Endothelial cell (in vitro differentiated cells): ENCODE data around the gene PTPRN2. TPM values are rescaled to one million over a fixed set of nuclear protein-coding genes. Genes with fewer than 3 reads are reported as not detected.
A peak's percentile ranks its signal among the peaks of the same experiment; 100 is the strongest.
"Not testable (repeated sequence)": the region's sequence is repeated elsewhere in the genome, so short reads cannot be mapped to it uniquely, and the experiment has no call there.

ENCODE experiments used
- DNase-seq: peaks from one replicate; pipeline ENCODE4 v3.0.0; 2021; ENCODE audit warnings: low spot score
- H3K27ac Mint-ChIP-seq: one replicate; pipeline ENCODE4 v1.8.0; 2021; ENCODE audit warnings: mixed read lengths, inconsistent platforms; ENCODE audit not compliant: unreplicated experiment
- H3K27me3 Mint-ChIP-seq: one replicate; pipeline ENCODE4 v1.8.0; 2021; ENCODE audit warnings: mild to moderate bottlenecking, moderate library complexity, mixed read lengths, inconsistent platforms; ENCODE audit not compliant: unreplicated experiment
- H3K36me3 Mint-ChIP-seq: one replicate; pipeline ENCODE4 v1.8.0; 2021; ENCODE audit warnings: mild to moderate bottlenecking, low read depth, mixed read lengths, inconsistent platforms; ENCODE audit not compliant: unreplicated experiment
- H3K4me1 Mint-ChIP-seq: one replicate; pipeline ENCODE4 v1.8.0; 2021; ENCODE audit warnings: mild to moderate bottlenecking, mixed read lengths, inconsistent platforms; ENCODE audit not compliant: unreplicated experiment
- H3K4me3 Mint-ChIP-seq: one replicate; pipeline ENCODE4 v1.8.0; 2021; ENCODE audit warnings: mild to moderate bottlenecking, mixed read lengths, inconsistent platforms; ENCODE audit not compliant: unreplicated experiment
- H3K9me3 Mint-ChIP-seq: one replicate; pipeline ENCODE4 v1.8.0; 2021; ENCODE audit warnings: mixed read lengths, inconsistent platforms; ENCODE audit not compliant: unreplicated experiment
- CTCF ChIP-seq: fragments of 200-600 bp; sonication (generic); IDR thresholded peaks from one replicate; pipeline ENCODE4 v1.5.0; 2021; ENCODE audit warnings: antibody characterized with exemption; ENCODE audit not compliant: unreplicated experiment
- long read RNA-seq: library from polyadenylated mRNA; unstranded; transcript quantifications from one replicate; pipeline ENCODE4 v2.0.0, GENCODE V29; 2020; ENCODE audit not compliant: unreplicated experiment
- total RNA-seq: library from RNA; stranded (reverse); fragmentation: NEBNext Ultra II Directional; extraction: Animal tissue kit (Norgen Biotek cat#: 25700); gene quantifications from one replicate; pipeline ENCODE4 v1.2.1, GENCODE V29; 2021; ENCODE audit not compliant: unreplicated experiment

Gene PTPRN2
- total RNA-seq = 0.18 TPM
- long read RNA-seq = 0 reads

- Mint-ChIP-seq H3K27me3 (peaks cover 9% of the 10 kb centered on the region), H3K9me3 (peaks cover 11% of the 10 kb centered on the region), H3K4me1 (no peaks in the 10 kb centered on the region), H3K27ac (no peak within 1 kb of the TSS), H3K36me3 (peaks cover 2% of the 10 kb centered on the region), H3K4me3 (no peak within 1 kb of the TSS)
- DNase-seq = peak; percentile 67
- no peak for TF ChIP-seq CTCF
These were observed at the start of gene PTPRN2 for GRCh38 chr7:158587162-158588084. TSS of gene PTPRN2 (minus strand) at chr7:158587823.

GRCh38 chr7:158633055-158633956 is 45.7 kb upstream of the PTPRN2 start:
- H3K36me3 Mint-ChIP-seq = no peaks in the 10 kb centered on the region
- H3K4me1 Mint-ChIP-seq = peaks cover 4% of the 10 kb centered on the region
- no peaks in the 10 kb centered on the region for H3K9me3 Mint-ChIP-seq
- DNase-seq = no peak
- no peaks in the 10 kb centered on the region for H3K27me3 Mint-ChIP-seq
- H3K4me3 Mint-ChIP-seq = no peak overlapping the region
- TF ChIP-seq CTCF = no peak
- no peak overlapping the region for H3K27ac Mint-ChIP-seq

- no peaks in the 10 kb centered on the region for H3K36me3 Mint-ChIP-seq
- TF ChIP-seq CTCF = no peak
- H3K27me3 Mint-ChIP-seq = no peaks in the 10 kb centered on the region
- DNase-seq = no peak
- H3K9me3 Mint-ChIP-seq = no peaks in the 10 kb centered on the region
- no peak overlapping the region for H3K4me3 Mint-ChIP-seq
- peaks cover 4% of the 10 kb centered on the region for H3K4me1 Mint-ChIP-seq
- no peak overlapping the region for H3K27ac Mint-ChIP-seq
These were observed 44.1 kb upstream of the PTPRN2 start for GRCh38 chr7:158631574-158632195.

DNA sequence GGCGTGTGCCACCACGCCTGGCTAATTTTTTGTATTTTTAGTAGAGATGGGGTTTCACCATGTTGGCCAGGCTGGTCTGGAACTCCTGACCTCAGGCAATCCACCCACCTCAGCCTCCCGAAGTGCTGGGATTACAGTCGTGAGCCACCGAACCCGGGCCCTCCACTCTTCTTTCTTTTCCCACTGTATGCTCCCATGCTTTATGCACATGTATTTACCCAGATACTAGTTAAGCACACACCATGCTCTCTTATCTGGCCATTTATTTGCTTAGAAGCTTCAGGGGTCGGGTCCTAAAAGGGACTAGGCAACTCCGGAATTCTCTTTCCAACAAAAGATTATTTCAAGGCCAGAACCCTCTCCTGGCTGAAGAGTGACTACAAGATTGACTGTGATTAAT is 38.7 kb upstream of the PTPRN2 start:
- not testable (repeated sequence) for H3K4me1 Mint-ChIP-seq, H3K27me3 Mint-ChIP-seq, H3K36me3 Mint-ChIP-seq, DNase-seq, H3K4me3 Mint-ChIP-seq, H3K9me3 Mint-ChIP-seq, H3K27ac Mint-ChIP-seq

DNA sequence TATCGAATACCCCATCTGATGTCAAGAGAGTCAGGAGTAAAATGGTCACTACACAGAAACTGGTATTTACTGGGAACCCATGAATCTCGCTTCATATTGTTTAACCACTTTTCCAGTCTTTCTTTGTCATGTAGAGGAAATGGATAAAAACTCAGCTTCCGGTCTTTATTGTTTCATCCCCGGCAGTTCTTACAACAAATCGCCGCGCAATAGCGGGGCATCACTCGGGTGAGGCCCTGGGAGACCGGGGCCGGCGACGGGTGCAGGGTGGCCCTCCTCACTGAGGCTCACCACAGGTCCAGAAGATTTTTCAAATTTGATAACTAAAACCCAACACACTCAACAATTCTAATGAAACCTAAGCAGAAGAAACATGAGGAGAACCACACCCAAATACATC is 35.6 kb upstream of the PTPRN2 start:
- no peaks in the 10 kb centered on the region for H3K27me3 Mint-ChIP-seq
- no peaks in the 10 kb centered on the region for H3K9me3 Mint-ChIP-seq
- no peaks in the 10 kb centered on the region for H3K4me1 Mint-ChIP-seq
- no peak overlapping the region for H3K4me3 Mint-ChIP-seq
- no peak overlapping the region for H3K27ac Mint-ChIP-seq
- no peak for DNase-seq
- no peak for TF ChIP-seq CTCF
- H3K36me3 Mint-ChIP-seq = no peaks in the 10 kb centered on the region
